ENCODE measurements around the gene NRG2.

The NRG2 gene

GRCh38 chr5:140076142-140076541 lies 33.0 kb upstream of the NRG2 start:
- TF ChIP-seq CTCF (IDR thresholded peaks at IDR 0.05; ENCODE audit: extremely low read depth, insufficient read depth, missing control alignments), result no peak
- in situ Hi-C loops (cut with MboI; ENCODE audit: low pct_unique_long_range_greater_than_20kb, low sequenced_read_pairs, unreplicated experiment), result no loop called here
- DNase-seq (ENCODE audit: low spot score), result no peak

GRCh38 chr5:140075371-140075770 lies 32.3 kb upstream of the NRG2 start:
- in situ Hi-C loops (cut with MboI; ENCODE audit: low pct_unique_long_range_greater_than_20kb, low sequenced_read_pairs, unreplicated experiment), result no loop called here
- peak; percentile 10 for DNase-seq (ENCODE audit: low spot score)
- TF ChIP-seq CTCF (IDR thresholded peaks at IDR 0.05; ENCODE audit: extremely low read depth, insufficient read depth, missing control alignments), result peak; percentile 6

- in situ Hi-C loops (cut with MboI; ENCODE audit: low pct_unique_long_range_greater_than_20kb, low sequenced_read_pairs, unreplicated experiment), result no loop called here
- peak; percentile 18 for DNase-seq (ENCODE audit: low spot score)
- TF ChIP-seq CTCF (IDR thresholded peaks at IDR 0.05; ENCODE audit: extremely low read depth, insufficient read depth, missing control alignments), result peak; percentile 49
Measured at GRCh38 chr5:140073296-140073695, 30.2 kb upstream of the NRG2 start.

- DNase-seq (ENCODE audit: low spot score), result no peak
- in situ Hi-C loops (cut with MboI; ENCODE audit: low pct_unique_long_range_greater_than_20kb, low sequenced_read_pairs, unreplicated experiment), result no loop called here
- TF ChIP-seq CTCF (IDR thresholded peaks at IDR 0.05; ENCODE audit: extremely low read depth, insufficient read depth, missing control alignments), result no peak
Measured at GRCh38 chr5:140072812-140073211, 29.7 kb upstream of the NRG2 start.

GRCh38 chr5:140060816-140061215 lies 17.7 kb upstream of the NRG2 start:
- in situ Hi-C loops (cut with MboI; ENCODE audit: low pct_unique_long_range_greater_than_20kb, low sequenced_read_pairs, unreplicated experiment), result loop anchor here (10.0 kb wide), 1 partner anchor 104 kb away; no protein-coding TSS in a partner anchor
- no peak for TF ChIP-seq CTCF (IDR thresholded peaks at IDR 0.05; ENCODE audit: extremely low read depth, insufficient read depth, missing control alignments)

GRCh38 chr5:140058212-140058932 lies 15.3 kb upstream of the NRG2 start:
- no peak for DNase-seq (ENCODE audit: low spot score)
- TF ChIP-seq CTCF (IDR thresholded peaks at IDR 0.05; ENCODE audit: extremely low read depth, insufficient read depth, missing control alignments), result no peak
- in situ Hi-C loops (cut with MboI; ENCODE audit: low pct_unique_long_range_greater_than_20kb, low sequenced_read_pairs, unreplicated experiment), result no loop called here

More at GRCh38 chr5:140060816-140061215, 17.7 kb upstream of the NRG2 start:
- no peak for DNase-seq (ENCODE audit: low spot score)
